ENCODE results near the gene MRPL11.

The MRPL11 gene

DNA sequence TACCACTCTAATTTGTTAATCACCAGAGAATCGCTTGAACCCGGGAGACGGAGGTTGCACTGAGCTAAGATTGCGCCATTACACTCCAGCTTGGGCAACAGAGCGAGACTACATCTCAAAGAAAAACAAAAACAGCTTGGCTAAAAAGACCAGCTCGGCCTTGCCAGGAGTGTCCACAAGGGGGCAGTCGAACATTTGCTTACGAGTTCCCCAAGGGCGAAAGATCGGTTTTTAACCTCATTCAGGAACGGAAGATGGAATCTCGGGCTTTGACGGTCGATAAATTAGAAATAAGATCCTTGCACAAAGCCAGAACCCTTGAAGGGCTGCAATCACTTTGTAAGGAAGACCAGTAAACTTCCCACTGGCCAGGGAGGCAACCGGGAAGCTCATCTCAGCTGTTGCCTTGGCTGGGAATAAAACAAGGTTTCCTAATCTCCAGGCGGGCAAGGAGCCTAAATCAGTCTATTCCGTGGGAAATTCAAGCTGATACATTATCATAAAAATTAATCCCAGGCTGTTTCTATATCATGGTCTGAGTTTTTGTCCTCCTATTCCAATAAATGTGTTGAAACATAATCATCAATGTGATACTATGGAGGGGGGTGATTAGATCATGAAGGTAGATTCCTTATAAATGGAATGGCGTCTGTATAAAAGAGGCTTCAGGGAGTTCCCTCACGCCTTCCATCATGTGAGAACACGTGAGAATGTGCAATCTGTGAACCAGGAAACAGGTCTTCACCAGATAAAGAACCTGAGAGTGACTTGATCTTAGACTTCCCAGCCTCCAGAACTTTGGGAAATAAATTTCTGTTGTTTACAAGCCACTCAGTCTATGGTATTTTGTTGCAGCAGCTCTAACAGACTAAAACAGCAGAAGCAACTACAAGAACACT lies 52.2 kb downstream of the MRPL11 start:
- DNase-seq: peak; percentile 92

Measured in DMS53 (cell line).